Smooth muscle cell (in vitro differentiated cells): ENCODE data around the gene PRKAA2. TPM values are rescaled to one million over a fixed set of nuclear protein-coding genes. Genes with fewer than 3 reads are reported as not detected.

Experiments used
- DNase-seq: peaks from one replicate; lab custom pipeline; 2025; ENCODE audit not compliant: unreplicated experiment; lab: John Stamatoyannopoulos, UW
- H2AFZ ChIP-seq: fragments of 200-600 bp; sonication (generic); 2 replicates; pipeline ENCODE4 v1.6.0; 2016; ENCODE audit warnings: antibody characterized with exemption, low read depth, mild to moderate bottlenecking
- H3F3A ChIP-seq: fragments of 200-600 bp; sonication (generic); 2 replicates; pipeline ENCODE4 v1.6.0; 2017; ENCODE audit warnings: antibody characterized with exemption, low read depth
- H3K27ac ChIP-seq: fragments of 200-600 bp; sonication (generic); 2 replicates; pipeline ENCODE4 v1.5.1; 2016; ENCODE audit warnings: low read depth, mild to moderate bottlenecking
- H3K27me3 ChIP-seq: fragments of 200-600 bp; sonication (generic); 2 replicates; pipeline ENCODE4 v1.6.1; 2016; ENCODE audit warnings: low read depth, mild to moderate bottlenecking
- H3K36me3 ChIP-seq: fragments of 200-600 bp; sonication (generic); 2 replicates; pipeline ENCODE4 v1.5.1; 2016; ENCODE audit warnings: low read depth
- H3K4me1 ChIP-seq: fragments of 200-600 bp; sonication (generic); 2 replicates; pipeline ENCODE4 v1.5.1; 2016; ENCODE audit warnings: low read depth
- H3K4me2 ChIP-seq: fragments of 200-600 bp; sonication (generic); 2 replicates; pipeline ENCODE4 v1.6.0; 2016; ENCODE audit warnings: mild to moderate bottlenecking
- H3K4me3 ChIP-seq: fragments of 200-600 bp; sonication (generic); 2 replicates; pipeline ENCODE4 v1.5.1; 2016; ENCODE audit warnings: mild to moderate bottlenecking
- H3K79me2 ChIP-seq: fragments of 200-600 bp; sonication (generic); 2 replicates; pipeline ENCODE4 v1.6.0; 2016; ENCODE audit warnings: low read depth, mild to moderate bottlenecking
- H3K9ac ChIP-seq: fragments of 200-600 bp; sonication (generic); 2 replicates; pipeline ENCODE4 v1.6.0; 2016; ENCODE audit warnings: low read depth
- H3K9me3 ChIP-seq: fragments of 200-600 bp; sonication (generic); replicated peaks from 2 replicates; pipeline ENCODE4 v1.5.1; 2016; ENCODE audit warnings: low read depth
- H4K20me1 ChIP-seq: fragments of 200-600 bp; sonication (generic); 2 replicates; pipeline ENCODE4 v1.6.0; 2016; ENCODE audit warnings: low read depth
- WGBS: methylation state at CpG from one replicate; pipeline ENCODE4 v1.1.7; 2016; ENCODE audit warnings: low lambda C conversion rate; 5-methylcytosine and 5-hydroxymethylcytosine counted together
- polyA plus RNA-seq: library from polyadenylated mRNA; unstranded; fragments of >200 nt; fragmentation: Nextera tagmentation; extraction: Ambion mirVana; gene quantifications from 2 replicates; pipeline ENCODE4 v1.2.1, GENCODE V29; 2016
- total RNA-seq: library from RNA; depleted of rRNA; stranded (reverse); fragments of >200 nt; gene quantifications from 2 replicates; pipeline ENCODE4 v1.2.3, GENCODE V29; 2014
- TF ChIP-seq, protein P1 (sequence below): fragments of 200-600 bp; sonication (generic); IDR thresholded peaks from 2 replicates; pipeline ENCODE4 v1.5.1; 2017; ENCODE audit warnings: borderline replicate concordance, mild to moderate bottlenecking, antibody characterized with exemption; ENCODE audit not compliant: insufficient read depth, poor library complexity, severe bottlenecking

The PRKAA2 gene
- total and polyA plus RNA-seq, 2 experiments from 2014 or later: 0.17 to 1.3 TPM

- no peaks in the 10 kb centered on the region for H3K79me2 ChIP-seq
These were observed 19.2 kb upstream of the PRKAA2 start for GRCh38 chr1:56625819-56626440.

DNA sequence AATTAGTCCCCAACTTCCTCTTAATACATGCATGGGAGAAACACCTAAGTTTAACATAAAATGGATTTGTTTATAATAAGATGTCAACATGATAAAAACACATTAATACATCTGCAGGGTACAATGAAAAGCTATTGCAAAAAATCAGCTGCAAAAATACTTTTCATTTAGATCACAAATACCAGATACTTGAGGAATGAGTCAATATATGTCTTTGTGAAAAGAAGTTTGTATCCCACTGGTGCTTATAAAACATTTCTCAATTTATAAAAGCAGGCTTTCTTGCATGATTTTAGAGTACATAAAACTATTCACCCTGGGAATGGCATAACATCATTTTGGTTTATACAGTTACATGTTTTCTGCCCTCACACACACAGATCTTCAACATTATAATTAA lies 18.6 kb upstream of the PRKAA2 start:
- no peaks in the 10 kb centered on the region for H3F3A ChIP-seq
- H3K79me2 ChIP-seq: no peaks in the 10 kb centered on the region
- no peaks in the 10 kb centered on the region for H3K4me1 ChIP-seq
- H3K27me3 ChIP-seq: peaks cover 8% of the 10 kb centered on the region
- no peak overlapping the region for H2AFZ ChIP-seq
- DNase-seq: no peak
- H3K9ac ChIP-seq: no peak overlapping the region
- no peak overlapping the region for H3K4me3 ChIP-seq
- no peak overlapping the region for H3K27ac ChIP-seq
- H4K20me1 ChIP-seq: no peaks in the 10 kb centered on the region
- H3K9me3 ChIP-seq: no peaks in the 10 kb centered on the region
- no peaks in the 10 kb centered on the region for H3K36me3 ChIP-seq
- no peak overlapping the region for H3K4me2 ChIP-seq
- TF ChIP-seq, protein P1, sequence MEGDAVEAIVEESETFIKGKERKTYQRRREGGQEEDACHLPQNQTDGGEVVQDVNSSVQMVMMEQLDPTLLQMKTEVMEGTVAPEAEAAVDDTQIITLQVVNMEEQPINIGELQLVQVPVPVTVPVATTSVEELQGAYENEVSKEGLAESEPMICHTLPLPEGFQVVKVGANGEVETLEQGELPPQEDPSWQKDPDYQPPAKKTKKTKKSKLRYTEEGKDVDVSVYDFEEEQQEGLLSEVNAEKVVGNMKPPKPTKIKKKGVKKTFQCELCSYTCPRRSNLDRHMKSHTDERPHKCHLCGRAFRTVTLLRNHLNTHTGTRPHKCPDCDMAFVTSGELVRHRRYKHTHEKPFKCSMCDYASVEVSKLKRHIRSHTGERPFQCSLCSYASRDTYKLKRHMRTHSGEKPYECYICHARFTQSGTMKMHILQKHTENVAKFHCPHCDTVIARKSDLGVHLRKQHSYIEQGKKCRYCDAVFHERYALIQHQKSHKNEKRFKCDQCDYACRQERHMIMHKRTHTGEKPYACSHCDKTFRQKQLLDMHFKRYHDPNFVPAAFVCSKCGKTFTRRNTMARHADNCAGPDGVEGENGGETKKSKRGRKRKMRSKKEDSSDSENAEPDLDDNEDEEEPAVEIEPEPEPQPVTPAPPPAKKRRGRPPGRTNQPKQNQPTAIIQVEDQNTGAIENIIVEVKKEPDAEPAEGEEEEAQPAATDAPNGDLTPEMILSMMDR: no peak

More at GRCh38 chr1:56625819-56626440, 19.2 kb upstream of the PRKAA2 start:
- H3K27me3 ChIP-seq: peaks cover 8% of the 10 kb centered on the region
- no peak overlapping the region for H3K4me2 ChIP-seq
- H3K27ac ChIP-seq: no peak overlapping the region
- 83% methylated on average over 5 of the region's 5 CpGs for WGBS
- H4K20me1 ChIP-seq: no peaks in the 10 kb centered on the region
- no peak overlapping the region for H2AFZ ChIP-seq
- H3K4me1 ChIP-seq: no peaks in the 10 kb centered on the region
- H3K9me3 ChIP-seq: no peaks in the 10 kb centered on the region
- no peak overlapping the region for H3K4me3 ChIP-seq
- TF ChIP-seq, protein P1: no peak
- no peaks in the 10 kb centered on the region for H3K36me3 ChIP-seq
- DNase-seq: no peak
- H3K9ac ChIP-seq: no peak overlapping the region
- no peaks in the 10 kb centered on the region for H3F3A ChIP-seq

DNA sequence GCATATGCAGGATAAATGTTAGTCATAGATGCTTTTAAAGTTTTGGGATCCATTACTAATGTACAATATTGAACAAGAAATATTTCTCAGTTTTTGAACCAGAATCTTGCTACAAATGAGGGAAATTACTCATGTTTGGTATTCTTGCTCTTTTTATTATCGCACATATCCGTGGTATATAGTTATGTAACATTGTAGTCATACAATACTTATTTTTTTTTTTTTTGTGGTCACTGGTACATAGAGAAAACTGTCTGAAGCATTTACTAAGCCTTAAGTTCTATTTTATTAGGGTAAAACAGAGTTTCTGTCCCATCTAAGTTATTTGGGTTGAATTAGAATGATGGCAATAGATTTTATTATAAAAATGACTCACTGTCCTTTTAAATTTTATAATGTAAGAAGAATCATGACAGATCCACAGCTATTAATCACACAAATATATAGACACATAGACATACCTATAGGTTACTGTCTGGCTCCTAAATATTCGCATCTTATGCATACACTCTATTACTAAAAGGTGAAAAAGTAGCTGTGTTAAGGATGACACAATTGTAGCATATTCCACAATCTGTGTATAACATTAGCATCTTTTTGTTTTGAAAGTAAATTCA lies 18.0 kb upstream of the PRKAA2 start:
- Histone ChIP-seq H3K9me3 (no peaks in the 10 kb centered on the region), H3K36me3 (no peaks in the 10 kb centered on the region), H2AFZ (no peak overlapping the region), H3K27ac (no peak overlapping the region), H4K20me1 (no peaks in the 10 kb centered on the region), H3K79me2 (no peaks in the 10 kb centered on the region), H3F3A (no peaks in the 10 kb centered on the region), H3K4me1 (no peaks in the 10 kb centered on the region), H3K4me2 (no peak overlapping the region), H3K4me3 (no peak overlapping the region), H3K27me3 (peaks cover 8% of the 10 kb centered on the region), H3K9ac (no peak overlapping the region)
- TF ChIP-seq, protein P1: no peak
- 94% methylated on average over 3 of the region's 3 CpGs for WGBS
- DNase-seq: no peak

GRCh38 chr1:56627636-56628039 lies 17.5 kb upstream of the PRKAA2 start:
- no peak for DNase-seq
- Histone ChIP-seq H3K27me3 (peaks cover 8% of the 10 kb centered on the region), H3K27ac (no peak overlapping the region), H3K36me3 (no peaks in the 10 kb centered on the region), H3K4me3 (no peak overlapping the region), H3K4me2 (no peak overlapping the region), H3K4me1 (no peaks in the 10 kb centered on the region), H4K20me1 (no peaks in the 10 kb centered on the region), H3K9ac (no peak overlapping the region), H3F3A (no peaks in the 10 kb centered on the region), H3K9me3 (no peaks in the 10 kb centered on the region), H2AFZ (no peak overlapping the region), H3K79me2 (no peaks in the 10 kb centered on the region)
- TF ChIP-seq, protein P1: no peak
- WGBS: 61% methylated on average over 3 of the region's 3 CpGs
